DOHH2 (cell line): Measurements from ENCODE around the gene CHFR.

Source experiments
- CTCF ChIP-seq: fragments of 200-600 bp; sonication (generic); IDR thresholded peaks from one replicate; pipeline ENCODE4 v1.5.1; 2014; ENCODE audit warnings: antibody characterized with exemption, mild to moderate bottlenecking, low read depth, low read length; ENCODE audit not compliant: poor library complexity, severe bottlenecking
- EZH2phosphoT487 ChIP-seq: fragments of 200-600 bp; sonication (generic); IDR thresholded peaks from 2 replicates; pipeline ENCODE4 v1.6.1; 2017; ENCODE audit warnings: borderline replicate concordance, mild to moderate bottlenecking, antibody characterized with exemption, low read length, moderate library complexity, mixed read lengths

GRCh38 chr12:132837693-132838409, 49.6 kb downstream of the CHFR start:
- TF ChIP-seq CTCF (no peak), EZH2phosphoT487 (no peak)
